ENCODE measurements around the gene MICAL2. TPM values are rescaled to one million over a fixed set of nuclear protein-coding genes. Genes with fewer than 3 reads are reported as not detected.

MICAL2 gene
- polyA plus RNA-seq, 2 of the 4 experiments (the other 2 are of a cell fraction) = 39.8 to 42.1 TPM

- peak overlapping the region; percentile 25 for H3K4me3 ChIP-seq
- ChIA-PET POLR2A (interaction anchor here (0.9 to 1.2 kb wide), 6 partner anchors 88 to 885 kb away, joined by 3 to 8 read pairs (median 4); partner anchors contain the start of gene PARVA), CTCF (interaction anchor here (0.6 to 23.8 kb wide), 62 partner anchors 10 to 1025 kb away, joined by 3 to 664 read pairs (median 5); no protein-coding TSS in a partner anchor)
- ATAC-seq (peak; percentile 88 to 92), DNase-seq (ENCODE audit: low read depth in 1 of 2, low spot score in 1 of 2) (peak; percentile 95 to 97), FAIRE-seq (peak; percentile 84)
- H3K4me2 ChIP-seq = peak overlapping the region; percentile 76
- under 1% methylated on average over 10 of the region's 13 CpGs for WGBS (ENCODE audit: missing lambda C conversion rate)
- H3K27ac ChIP-seq = peak overlapping the region; percentile 94 to 99
- H3K9me3 ChIP-seq = no peaks in the 10 kb centered on the region
- H3K4me1 ChIP-seq = peaks cover 47% of the 10 kb centered on the region
- no peak for TF ChIP-seq ZFP36 (IDR thresholded peaks at IDR 0.05; ENCODE audit: borderline replicate concordance, partially characterized antibody)
- no peak; the same call in 1 of the 2 replicates for TF ChIP-seq HOXB13 (CRISPR knock-in tag; IDR thresholded peaks at IDR 0.05; ENCODE audit: low read depth)
- TF ChIP-seq PHF8 (IDR thresholded peaks at IDR 0.05; ENCODE audit: borderline replicate concordance, low read depth) = no peak
- no peak; the same call in 1 of the 2 replicates for TF ChIP-seq BHLHE40 (IDR thresholded peaks at IDR 0.05; ENCODE audit: low read depth, low read length)
- no peak for TF ChIP-seq POLR2AphosphoS2 (conservative IDR thresholded peaks at IDR 0.05; ENCODE audit: low read length)
- TF ChIP-seq, protein P1, sequence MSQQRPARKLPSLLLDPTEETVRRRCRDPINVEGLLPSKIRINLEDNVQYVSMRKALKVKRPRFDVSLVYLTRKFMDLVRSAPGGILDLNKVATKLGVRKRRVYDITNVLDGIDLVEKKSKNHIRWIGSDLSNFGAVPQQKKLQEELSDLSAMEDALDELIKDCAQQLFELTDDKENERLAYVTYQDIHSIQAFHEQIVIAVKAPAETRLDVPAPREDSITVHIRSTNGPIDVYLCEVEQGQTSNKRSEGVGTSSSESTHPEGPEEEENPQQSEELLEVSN (IDR thresholded peaks at IDR 0.05; ENCODE audit: borderline replicate concordance, low read depth) = no peak
- no peak for TF ChIP-seq CHD4 (IDR thresholded peaks at IDR 0.05; ENCODE audit: borderline replicate concordance)
- peak; percentile 52 for TF ChIP-seq JUNB (IDR thresholded peaks at IDR 0.05)
- no peak for TF ChIP-seq RFX5 (IDR thresholded peaks at IDR 0.05)
- peak; percentile 62 to 70; a peak in 4 of 5 replicates for TF ChIP-seq JUN (IDR thresholded peaks at IDR 0.05)
- TF ChIP-seq ZSCAN20 (CRISPR knock-in tag; IDR thresholded peaks at IDR 0.05) = no peak
- TF ChIP-seq SMC3 (IDR thresholded peaks at IDR 0.05) = peak; percentile 57
- no peak; the same call in 1 of the 2 replicates for TF ChIP-seq FOXS1 (CRISPR knock-in tag; IDR thresholded peaks at IDR 0.05)
- TF ChIP-seq SREBF2 (IDR thresholded peaks at IDR 0.05) = no peak
- peak; percentile 82 for TF ChIP-seq FOSL2 (IDR thresholded peaks at IDR 0.05)
- peak; percentile 86 for TF ChIP-seq FOSL2 (CRISPR knock-in tag; IDR thresholded peaks at IDR 0.05)
- no peak for TF ChIP-seq TFCP2L1 (CRISPR knock-in tag; IDR thresholded peaks at IDR 0.05)
- TF ChIP-seq, protein P2, sequence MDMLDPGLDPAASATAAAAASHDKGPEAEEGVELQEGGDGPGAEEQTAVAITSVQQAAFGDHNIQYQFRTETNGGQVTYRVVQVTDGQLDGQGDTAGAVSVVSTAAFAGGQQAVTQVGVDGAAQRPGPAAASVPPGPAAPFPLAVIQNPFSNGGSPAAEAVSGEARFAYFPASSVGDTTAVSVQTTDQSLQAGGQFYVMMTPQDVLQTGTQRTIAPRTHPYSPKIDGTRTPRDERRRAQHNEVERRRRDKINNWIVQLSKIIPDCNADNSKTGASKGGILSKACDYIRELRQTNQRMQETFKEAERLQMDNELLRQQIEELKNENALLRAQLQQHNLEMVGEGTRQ (IDR thresholded peaks at IDR 0.05) = no peak
- TF ChIP-seq MAFK (IDR thresholded peaks at IDR 0.05; ENCODE audit: partially characterized antibody) = peak; percentile 39
- TF ChIP-seq CEBPB (IDR thresholded peaks at IDR 0.05) = no peak
- peak; percentile 45; the same call in 1 of the 2 replicates for TF ChIP-seq ATOH8 (CRISPR knock-in tag; IDR thresholded peaks at IDR 0.05; ENCODE audit: low read depth)
- TF ChIP-seq TP53 (CRISPR knock-in tag; IDR thresholded peaks at IDR 0.05) = no peak
- no peak for TF ChIP-seq EHF (CRISPR knock-in tag; IDR thresholded peaks at IDR 0.05)
- no peak for TF ChIP-seq CBX8 (IDR thresholded peaks at IDR 0.05)
- TF ChIP-seq HOXB5 (CRISPR knock-in tag; IDR thresholded peaks at IDR 0.05) = peak; percentile 68; the same call in 1 of the 2 replicates
- TF ChIP-seq RAD21 (conservative IDR thresholded peaks at IDR 0.05 in 1 of 2, IDR thresholded peaks at IDR 0.05 in 1 of 2) = peak; percentile 48 to 57; a peak in 4 of 5 replicates
- 0 out of 2 replicates have a peak, but pooled peaks have one; percentile 11 for TF ChIP-seq ESRRA (IDR thresholded peaks at IDR 0.05; ENCODE audit: borderline replicate concordance, low read length)
- TF ChIP-seq ZNF302 (CRISPR knock-in tag; IDR thresholded peaks at IDR 0.05) = no peak
- peak; percentile 4; the same call in 1 of the 2 replicates for TF ChIP-seq POLR2A (IDR thresholded peaks at IDR 0.05; ENCODE audit: low read length)
- TF ChIP-seq, protein P3, sequence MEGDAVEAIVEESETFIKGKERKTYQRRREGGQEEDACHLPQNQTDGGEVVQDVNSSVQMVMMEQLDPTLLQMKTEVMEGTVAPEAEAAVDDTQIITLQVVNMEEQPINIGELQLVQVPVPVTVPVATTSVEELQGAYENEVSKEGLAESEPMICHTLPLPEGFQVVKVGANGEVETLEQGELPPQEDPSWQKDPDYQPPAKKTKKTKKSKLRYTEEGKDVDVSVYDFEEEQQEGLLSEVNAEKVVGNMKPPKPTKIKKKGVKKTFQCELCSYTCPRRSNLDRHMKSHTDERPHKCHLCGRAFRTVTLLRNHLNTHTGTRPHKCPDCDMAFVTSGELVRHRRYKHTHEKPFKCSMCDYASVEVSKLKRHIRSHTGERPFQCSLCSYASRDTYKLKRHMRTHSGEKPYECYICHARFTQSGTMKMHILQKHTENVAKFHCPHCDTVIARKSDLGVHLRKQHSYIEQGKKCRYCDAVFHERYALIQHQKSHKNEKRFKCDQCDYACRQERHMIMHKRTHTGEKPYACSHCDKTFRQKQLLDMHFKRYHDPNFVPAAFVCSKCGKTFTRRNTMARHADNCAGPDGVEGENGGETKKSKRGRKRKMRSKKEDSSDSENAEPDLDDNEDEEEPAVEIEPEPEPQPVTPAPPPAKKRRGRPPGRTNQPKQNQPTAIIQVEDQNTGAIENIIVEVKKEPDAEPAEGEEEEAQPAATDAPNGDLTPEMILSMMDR (IDR thresholded peaks at IDR 0.05) = peak; percentile 67
- TF ChIP-seq, protein P4, sequence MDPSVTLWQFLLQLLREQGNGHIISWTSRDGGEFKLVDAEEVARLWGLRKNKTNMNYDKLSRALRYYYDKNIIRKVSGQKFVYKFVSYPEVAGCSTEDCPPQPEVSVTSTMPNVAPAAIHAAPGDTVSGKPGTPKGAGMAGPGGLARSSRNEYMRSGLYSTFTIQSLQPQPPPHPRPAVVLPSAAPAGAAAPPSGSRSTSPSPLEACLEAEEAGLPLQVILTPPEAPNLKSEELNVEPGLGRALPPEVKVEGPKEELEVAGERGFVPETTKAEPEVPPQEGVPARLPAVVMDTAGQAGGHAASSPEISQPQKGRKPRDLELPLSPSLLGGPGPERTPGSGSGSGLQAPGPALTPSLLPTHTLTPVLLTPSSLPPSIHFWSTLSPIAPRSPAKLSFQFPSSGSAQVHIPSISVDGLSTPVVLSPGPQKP (IDR thresholded peaks at IDR 0.05; ENCODE audit: low read depth, low read length) = no peak
- TF ChIP-seq HOXA7 (CRISPR knock-in tag; IDR thresholded peaks at IDR 0.05) = no peak
- TF ChIP-seq PBX3 (IDR thresholded peaks at IDR 0.05) = no peak
- TF ChIP-seq HDAC2 (IDR thresholded peaks at IDR 0.05) = no peak
- TF ChIP-seq ZC3H11A (IDR thresholded peaks at IDR 0.05) = no peak
- TF ChIP-seq GATA3 (IDR thresholded peaks at IDR 0.05; ENCODE audit: borderline replicate concordance) = 0 out of 2 replicates have a peak, but pooled peaks have one; percentile 12
Measured at GRCh38 chr11:12287374-12288211, 177.2 kb downstream of the MICAL2 start.

Measured in A549 (cell line).